GM20000 (cell line): Measurements from ENCODE around the gene GUCD1.
A peak's percentile ranks its signal among the peaks of the same experiment; 100 is the strongest.

Source experiments
- DNase-seq: peaks from one replicate; pipeline ENCODE4 v3.0.0; 2012; ENCODE audit warnings: low spot score
- TF ChIP-seq, protein P1 (sequence below): IDR thresholded peaks from 2 replicates; pipeline ENCODE4 v1.5.1; 2012; ENCODE audit warnings: mild to moderate bottlenecking, control low read depth; ENCODE audit errors: extremely low read depth, missing control alignments

GUCD1 gene

GRCh38 chr22:24525416-24526037 is 29.4 kb downstream of the GUCD1 start:
- DNase-seq, result peak; percentile 82
- TF ChIP-seq, protein P1, sequence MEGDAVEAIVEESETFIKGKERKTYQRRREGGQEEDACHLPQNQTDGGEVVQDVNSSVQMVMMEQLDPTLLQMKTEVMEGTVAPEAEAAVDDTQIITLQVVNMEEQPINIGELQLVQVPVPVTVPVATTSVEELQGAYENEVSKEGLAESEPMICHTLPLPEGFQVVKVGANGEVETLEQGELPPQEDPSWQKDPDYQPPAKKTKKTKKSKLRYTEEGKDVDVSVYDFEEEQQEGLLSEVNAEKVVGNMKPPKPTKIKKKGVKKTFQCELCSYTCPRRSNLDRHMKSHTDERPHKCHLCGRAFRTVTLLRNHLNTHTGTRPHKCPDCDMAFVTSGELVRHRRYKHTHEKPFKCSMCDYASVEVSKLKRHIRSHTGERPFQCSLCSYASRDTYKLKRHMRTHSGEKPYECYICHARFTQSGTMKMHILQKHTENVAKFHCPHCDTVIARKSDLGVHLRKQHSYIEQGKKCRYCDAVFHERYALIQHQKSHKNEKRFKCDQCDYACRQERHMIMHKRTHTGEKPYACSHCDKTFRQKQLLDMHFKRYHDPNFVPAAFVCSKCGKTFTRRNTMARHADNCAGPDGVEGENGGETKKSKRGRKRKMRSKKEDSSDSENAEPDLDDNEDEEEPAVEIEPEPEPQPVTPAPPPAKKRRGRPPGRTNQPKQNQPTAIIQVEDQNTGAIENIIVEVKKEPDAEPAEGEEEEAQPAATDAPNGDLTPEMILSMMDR, result peak; percentile 92

- DNase-seq, result no peak
- TF ChIP-seq, protein P1, result no peak
Measured at GRCh38 chr22:24523873-24524272, 31.1 kb downstream of the GUCD1 start.

GRCh38 chr22:24521791-24522245 is 33.1 kb downstream of the GUCD1 start:
- peak; percentile 58 for DNase-seq

GRCh38 chr22:24519496-24519895 is 35.4 kb downstream of the GUCD1 start:
- TF ChIP-seq, protein P1, result no peak
- DNase-seq, result no peak

More at GRCh38 chr22:24521791-24522245, 33.1 kb downstream of the GUCD1 start:
- TF ChIP-seq, protein P1, result peak; percentile 23

DNA sequence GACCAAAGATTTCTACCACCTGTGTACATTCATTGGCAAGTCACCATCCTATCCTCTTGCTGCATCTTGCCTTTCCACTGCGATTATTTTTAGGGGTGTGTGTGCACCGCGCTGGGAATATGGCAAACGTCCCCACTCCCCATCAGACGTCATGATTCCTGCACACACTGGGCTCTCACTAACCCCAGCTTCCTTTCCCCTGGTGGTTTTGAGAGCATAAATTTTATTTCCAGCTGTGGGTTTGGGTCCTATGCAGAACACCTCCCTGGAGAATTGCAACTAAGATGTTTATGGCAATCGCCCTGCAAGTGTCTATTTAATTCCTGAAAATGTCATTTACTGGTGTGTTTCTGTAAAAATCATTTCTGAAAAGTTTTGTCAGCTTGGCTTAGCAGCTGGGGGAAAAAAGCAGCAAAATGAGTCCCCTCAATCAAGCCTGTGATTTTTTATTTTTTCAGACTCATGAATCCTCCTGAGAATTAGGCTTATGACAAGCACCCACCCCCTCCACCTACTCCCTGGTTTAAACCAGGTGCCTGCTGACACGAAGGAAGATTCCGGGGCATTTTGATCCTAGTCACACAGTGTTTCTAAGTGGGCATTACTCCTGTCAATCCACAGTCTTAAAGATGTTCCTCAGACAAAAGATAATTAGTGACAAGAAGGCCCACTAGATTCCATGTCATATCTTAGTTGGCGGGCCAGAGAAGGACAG is 36.0 kb downstream of the GUCD1 start:
- no peak for DNase-seq
- TF ChIP-seq, protein P1, result no peak

DNA sequence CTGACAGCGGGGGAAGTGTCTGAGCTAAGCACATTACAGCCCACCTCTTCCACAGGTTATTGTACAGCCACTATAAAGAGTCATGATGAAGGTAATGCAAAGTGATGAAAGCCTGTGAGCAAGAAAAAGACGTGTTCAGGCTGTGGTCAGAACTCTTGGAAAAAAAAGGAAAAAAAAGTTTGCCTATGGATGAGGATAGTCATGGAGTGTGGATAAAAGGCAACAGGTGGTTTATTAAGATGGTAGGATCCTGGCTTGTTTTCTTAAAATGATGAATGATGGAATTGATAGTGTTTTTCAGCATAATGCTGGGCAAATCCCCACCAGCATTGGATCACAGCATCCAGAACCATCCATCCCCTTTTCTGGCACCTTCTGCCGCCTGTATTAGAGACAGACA is 36.7 kb downstream of the GUCD1 start:
- no peak for DNase-seq

GRCh38 chr22:24517446-24517845 is 37.5 kb downstream of the GUCD1 start:
- TF ChIP-seq, protein P1, result no peak
- no peak for DNase-seq

More for the DNA sequence above, 36.7 kb downstream of the GUCD1 start:
- TF ChIP-seq, protein P1, result no peak
